Endodermal cell (in vitro differentiated cells): ENCODE measurements around the gene ARHGAP5. TPM values are rescaled to one million over a fixed set of nuclear protein-coding genes. Genes with fewer than 3 reads are reported as not detected.
A peak's percentile ranks its signal among the peaks of the same experiment; 100 is the strongest.

Source experiments
- DNase-seq: peaks from one replicate; pipeline ENCODE4 v3.0.0-alpha.2; 2017
- H3K27ac ChIP-seq: 2 replicates; pipeline ENCODE4 v1.5.1; 2013; ENCODE audit warnings: mild to moderate bottlenecking, low read depth, low read length, moderate library complexity
- H3K27me3 ChIP-seq: 2 replicates; pipeline ENCODE4 v1.6.1; 2013; ENCODE audit warnings: mild to moderate bottlenecking, low read length, moderate library complexity; ENCODE audit not compliant: insufficient read depth, control insufficient read depth, poor library complexity, severe bottlenecking
- H3K36me3 ChIP-seq: 2 replicates; pipeline ENCODE4 v1.7.0; 2013; ENCODE audit warnings: mild to moderate bottlenecking, low read length, moderate library complexity; ENCODE audit not compliant: control insufficient read depth, insufficient read depth
- H3K4me1 ChIP-seq: one replicate; pipeline ENCODE4 v1.7.0; 2013; ENCODE audit warnings: low read length; ENCODE audit not compliant: control insufficient read depth, insufficient read depth
- H3K4me3 ChIP-seq: 2 replicates; pipeline ENCODE4 v1.5.1; 2013; ENCODE audit warnings: mild to moderate bottlenecking, low read length, moderate library complexity
- H3K9ac ChIP-seq: 2 replicates; pipeline ENCODE4 v1.6.1; 2013; ENCODE audit warnings: mild to moderate bottlenecking, low read length, moderate library complexity; ENCODE audit not compliant: poor library complexity, severe bottlenecking; ENCODE audit errors: extremely low read depth
- H3K9me3 ChIP-seq: 2 replicates; pipeline ENCODE4 v1.6.1; 2013; ENCODE audit warnings: mild to moderate bottlenecking, low read length, moderate library complexity; ENCODE audit not compliant: control insufficient read depth
- H3K27ac Mint-ChIP-seq: 2 replicates; pipeline ENCODE4 v1.8.0; 2020; ENCODE audit warnings: mixed read lengths
- H3K27me3 Mint-ChIP-seq: 2 replicates; pipeline ENCODE4 v1.8.0; 2021; ENCODE audit warnings: mild to moderate bottlenecking, mixed read lengths; ENCODE audit not compliant: insufficient read depth
- H3K36me3 Mint-ChIP-seq: 2 replicates; pipeline ENCODE4 v1.8.0; 2020; ENCODE audit warnings: low read depth, mixed read lengths
- H3K4me1 Mint-ChIP-seq: 2 replicates; pipeline ENCODE4 v1.8.0; 2020; ENCODE audit warnings: mixed read lengths
- H3K4me3 Mint-ChIP-seq: 2 replicates; pipeline ENCODE4 v1.8.0; 2020; ENCODE audit warnings: mild to moderate bottlenecking, moderate library complexity, mixed read lengths
- H3K9me3 Mint-ChIP-seq: 2 replicates; pipeline ENCODE4 v1.8.0; 2020; ENCODE audit warnings: mild to moderate bottlenecking, mixed read lengths
- WGBS, 2 experiments: methylation state at CpG; one replicate each; pipeline versions ENCODE4 v1.1.5 to v1.1.7; 2013; ENCODE audit warnings: missing lambda C conversion rate in 2 of 2, mixed read lengths in 1 of 2; ENCODE audit not compliant: insufficient coverage in 1 of 2, insufficient read length in 1 of 2; 5-methylcytosine and 5-hydroxymethylcytosine counted together
- total RNA-seq, 2 donors: library from RNA; stranded (reverse); fragmentation: NEBNext Ultra II Directional in 1 of 2; extraction: Animal tissue kit (Norgen Biotek cat#: 25700) in 1 of 2; gene quantifications; 2 replicates in 1 of 2; 3 replicates in 1 of 2; pipeline ENCODE4 v1.2.1, GENCODE V29; 2021
- TF ChIP-seq, protein P1 (sequence below): fragments of 200-600 bp; sonication (generic); conservative IDR thresholded peaks from 2 replicates; pipeline ENCODE4 v1.5.0; 2021; ENCODE audit warnings: antibody characterized with exemption, mild to moderate bottlenecking

Gene ARHGAP5
- total RNA-seq, 2 donors from 2014 or later, result 122 to 133 TPM

DNA sequence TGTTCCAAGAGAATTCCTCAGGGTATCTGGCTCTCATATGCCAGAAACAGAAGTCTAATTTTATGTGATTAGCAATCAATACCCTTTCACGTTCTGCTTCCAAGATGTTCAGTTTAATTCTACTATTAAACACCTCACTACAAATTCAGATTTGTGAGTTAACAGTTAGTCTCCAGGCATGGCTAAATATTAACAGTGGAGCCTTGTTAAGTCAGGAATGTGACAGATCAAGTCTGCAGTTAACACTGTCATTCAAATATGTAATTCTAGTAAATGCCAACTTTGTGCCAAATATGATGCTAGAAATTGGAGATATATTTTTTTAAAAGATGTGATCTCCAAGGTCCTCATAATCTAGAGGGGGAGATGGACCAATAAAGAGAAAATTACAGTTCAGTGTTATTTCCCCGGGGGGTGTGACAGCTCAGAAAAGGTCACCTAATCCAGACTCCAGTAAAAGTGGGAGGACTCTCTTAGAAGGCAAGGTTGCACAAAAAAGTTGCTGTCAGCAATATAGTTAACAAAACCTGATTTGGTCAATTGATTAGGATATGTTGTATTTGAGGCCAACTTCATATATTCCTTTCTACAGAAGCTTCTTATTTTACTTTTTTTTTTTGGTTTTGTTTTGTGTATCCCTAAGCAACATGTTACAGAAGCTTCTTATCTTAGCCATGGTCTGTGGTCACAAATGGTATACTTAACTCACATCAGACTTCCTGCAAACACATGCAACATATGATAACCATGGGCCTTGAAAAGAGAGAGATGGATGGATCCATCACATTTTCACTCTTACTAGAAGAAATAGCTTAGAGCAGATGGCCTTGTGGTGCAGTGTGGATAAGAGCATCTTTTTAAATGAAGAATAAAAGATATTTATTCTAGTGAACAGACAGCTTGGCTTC lies 106.3 kb downstream of the ARHGAP5 start:
- H3K36me3 Mint-ChIP-seq, result no peaks in the 10 kb centered on the region
- no peaks in the 10 kb centered on the region for H3K4me1 Mint-ChIP-seq
- Histone ChIP-seq H3K9me3 (peaks cover 51% of the 10 kb centered on the region), H3K4me1 (peaks cover 2% of the 10 kb centered on the region), H3K36me3 (no peaks in the 10 kb centered on the region), H3K27me3 (no peaks in the 10 kb centered on the region), H3K27ac (no peak overlapping the region), H3K9ac (no peak overlapping the region), H3K4me3 (no peak overlapping the region)
- H3K4me3 Mint-ChIP-seq, result no peak overlapping the region
- TF ChIP-seq, protein P1, sequence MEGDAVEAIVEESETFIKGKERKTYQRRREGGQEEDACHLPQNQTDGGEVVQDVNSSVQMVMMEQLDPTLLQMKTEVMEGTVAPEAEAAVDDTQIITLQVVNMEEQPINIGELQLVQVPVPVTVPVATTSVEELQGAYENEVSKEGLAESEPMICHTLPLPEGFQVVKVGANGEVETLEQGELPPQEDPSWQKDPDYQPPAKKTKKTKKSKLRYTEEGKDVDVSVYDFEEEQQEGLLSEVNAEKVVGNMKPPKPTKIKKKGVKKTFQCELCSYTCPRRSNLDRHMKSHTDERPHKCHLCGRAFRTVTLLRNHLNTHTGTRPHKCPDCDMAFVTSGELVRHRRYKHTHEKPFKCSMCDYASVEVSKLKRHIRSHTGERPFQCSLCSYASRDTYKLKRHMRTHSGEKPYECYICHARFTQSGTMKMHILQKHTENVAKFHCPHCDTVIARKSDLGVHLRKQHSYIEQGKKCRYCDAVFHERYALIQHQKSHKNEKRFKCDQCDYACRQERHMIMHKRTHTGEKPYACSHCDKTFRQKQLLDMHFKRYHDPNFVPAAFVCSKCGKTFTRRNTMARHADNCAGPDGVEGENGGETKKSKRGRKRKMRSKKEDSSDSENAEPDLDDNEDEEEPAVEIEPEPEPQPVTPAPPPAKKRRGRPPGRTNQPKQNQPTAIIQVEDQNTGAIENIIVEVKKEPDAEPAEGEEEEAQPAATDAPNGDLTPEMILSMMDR, result no peak
- H3K27ac Mint-ChIP-seq, result no peak overlapping the region
- no peak for DNase-seq
- H3K27me3 Mint-ChIP-seq, result no peaks in the 10 kb centered on the region
- peaks cover 45% of the 10 kb centered on the region for H3K9me3 Mint-ChIP-seq
- 78 to 100% methylated on average over 1 to 2 of the region's 2 CpGs for WGBS, 2 experiments

DNA sequence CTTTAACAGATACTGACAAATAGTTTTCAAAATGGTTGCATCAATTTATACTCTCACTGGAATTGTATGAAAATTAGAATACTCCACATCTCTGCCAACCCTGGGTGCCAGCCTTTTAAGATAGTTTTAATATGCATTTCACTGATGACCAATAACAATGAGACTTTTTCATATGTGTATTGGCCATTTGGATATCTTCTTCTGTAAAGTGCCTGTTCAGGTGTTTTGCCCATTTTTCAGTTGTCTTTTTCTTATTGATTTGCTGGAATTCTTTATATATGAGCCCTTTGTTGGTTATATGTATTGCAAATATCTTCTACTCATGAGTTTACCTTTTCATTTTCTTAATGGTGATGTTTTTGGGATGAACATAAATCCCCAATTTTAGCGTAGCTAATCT lies 108.0 kb downstream of the ARHGAP5 start:
- Mint-ChIP-seq H3K4me3 (no peak overlapping the region), H3K4me1 (no peaks in the 10 kb centered on the region), H3K36me3 (no peaks in the 10 kb centered on the region), H3K27me3 (no peaks in the 10 kb centered on the region), H3K27ac (no peak overlapping the region), H3K9me3 (peaks cover 31% of the 10 kb centered on the region)
- TF ChIP-seq, protein P1, result no peak
- Histone ChIP-seq H3K4me3 (peak overlapping the region; percentile 1), H3K9ac (no peak overlapping the region), H3K27me3 (no peaks in the 10 kb centered on the region), H3K27ac (no peak overlapping the region), H3K4me1 (peaks cover 2% of the 10 kb centered on the region), H3K36me3 (no peaks in the 10 kb centered on the region), H3K9me3 (peaks cover 34% of the 10 kb centered on the region)
- WGBS, 2 experiments, result 100% methylated on average over 1 of the region's 1 CpG; no CpG with 5 or more reads in 1 of the 2 experiments
- no peak for DNase-seq

DNA sequence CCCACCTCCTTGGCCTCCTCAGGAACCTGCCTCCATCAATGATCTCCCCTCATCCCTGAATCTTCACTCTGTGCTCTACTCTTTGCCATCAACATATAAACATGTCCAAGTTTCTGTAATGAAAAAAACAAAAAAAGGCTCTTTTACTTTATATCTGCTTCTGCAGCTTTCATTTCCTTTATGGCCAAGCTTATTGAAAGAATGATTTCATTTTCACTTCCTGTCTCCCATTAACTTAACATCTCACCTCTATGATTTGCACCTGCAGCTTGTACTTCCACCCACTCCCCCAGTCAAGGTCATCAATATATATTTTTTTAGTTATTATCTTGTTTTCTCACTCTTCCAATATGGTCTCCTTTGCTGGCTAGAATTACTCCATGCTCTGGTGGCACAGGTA lies 109.1 kb downstream of the ARHGAP5 start:
- Histone ChIP-seq H3K27me3 (no peaks in the 10 kb centered on the region), H3K9ac (no peak overlapping the region), H3K9me3 (peaks cover 23% of the 10 kb centered on the region), H3K27ac (no peak overlapping the region), H3K36me3 (no peaks in the 10 kb centered on the region), H3K4me1 (peaks cover 2% of the 10 kb centered on the region), H3K4me3 (peak overlapping the region; percentile 1)
- H3K27ac Mint-ChIP-seq, result no peak overlapping the region
- peaks cover 2% of the 10 kb centered on the region for H3K4me1 Mint-ChIP-seq
- peaks cover 21% of the 10 kb centered on the region for H3K9me3 Mint-ChIP-seq
- DNase-seq, result no peak
- H3K27me3 Mint-ChIP-seq, result no peaks in the 10 kb centered on the region
- H3K4me3 Mint-ChIP-seq, result no peak overlapping the region
- no peaks in the 10 kb centered on the region for H3K36me3 Mint-ChIP-seq
- TF ChIP-seq, protein P1, result no peak
